GM18861 (cell line): ENCODE results near the gene PLA2G4F.
"Not testable (repeated sequence)": the region's sequence is repeated elsewhere in the genome, so short reads cannot be mapped to it uniquely, and the experiment has no call there.

ENCODE experiments used
- ATAC-seq: cut with Tn5 transposase; IDR thresholded peaks from one replicate; pipeline ENCODE4 v1.9.1; 2021; ENCODE audit not compliant: unreplicated experiment

PLA2G4F gene

GRCh38 chr15:42100021-42100800 lies 56.2 kb downstream of the PLA2G4F start:
- no peak for ATAC-seq

- ATAC-seq: no peak
These were observed 59.4 kb downstream of the PLA2G4F start for GRCh38 chr15:42097018-42097417.

- ATAC-seq: no peak
These were observed 61.9 kb downstream of the PLA2G4F start, which contains the start of gene PLA2G4D for GRCh38 chr15:42094512-42094963. Gene PLA2G4D, minus strand, starts transcription at chr15:42094562. Its CDS starts 103 bp downstream, at chr15:42094459.

GRCh38 chr15:42093966-42094365 lies 62.5 kb downstream of the PLA2G4F start:
- no peak for ATAC-seq

GRCh38 chr15:42092398-42093318 lies 63.8 kb downstream of the PLA2G4F start:
- ATAC-seq: no peak

- ATAC-seq: not testable (repeated sequence)
These were observed 64.6 kb downstream of the PLA2G4F start for GRCh38 chr15:42091753-42092397.

- ATAC-seq: no peak
These were observed 65.7 kb downstream of the PLA2G4F start for GRCh38 chr15:42090781-42091180.

GRCh38 chr15:42090370-42090769 lies 66.1 kb downstream of the PLA2G4F start:
- ATAC-seq: no peak

- no peak for ATAC-seq
These were observed 66.5 kb downstream of the PLA2G4F start for GRCh38 chr15:42089942-42090341.
